A673 (cell line): ENCODE data around the gene OR4E2. TPM values are rescaled to one million over a fixed set of nuclear protein-coding genes. Genes with fewer than 3 reads are reported as not detected.

Experiments
- Bru-seq: library from RNA; stranded (reverse); fragments of 400-500 nt; gene quantifications from one replicate; lab custom pipeline; 2021; lab: Mats Ljungman, UMichigan
- BruChase-seq, 2 experiments: library from RNA; stranded (reverse); fragments of 400-500 nt; gene quantifications; one replicate each; lab custom pipeline; 2021; lab: Mats Ljungman, UMichigan
- BruUV-seq: library from RNA; stranded (reverse); fragments of 400-500 nt; replicated peaks from 2 replicates; lab custom pipeline; 2021; lab: Mats Ljungman, UMichigan
- CTCF ChIA-PET: fragments of 300-600 bp; sonication (Branson Sonifier 250); formaldehyde crosslinking; loops from one replicate; lab custom pipeline; 2022; ENCODE audit warnings: antibody characterized with exemption; lab: Charles Lee
- POLR2A ChIA-PET: fragments of 300-600 bp; sonication (Branson Sonifier 250); formaldehyde crosslinking; loops from one replicate; lab custom pipeline; 2022; ENCODE audit warnings: antibody characterized with exemption; ENCODE audit not compliant: low non-redundant PET; lab: Charles Lee
- DNase-seq: peaks from one replicate; pipeline ENCODE4 v3.0.0-alpha.2; 2015; ENCODE audit warnings: low spot score
- H3K27ac ChIP-seq: fragments of 200-600 bp; sonication (generic); 2 replicates; pipeline ENCODE4 v1.5.1; 2016; ENCODE audit warnings: mixed run types, low read depth, mild to moderate bottlenecking, mixed read lengths, antibody characterized with exemption, low read length; ENCODE audit not compliant: poor library complexity, severe bottlenecking
- H3K27me3 ChIP-seq: fragments of 200-600 bp; sonication (generic); replicated peaks from 2 replicates; pipeline ENCODE4 v1.6.1; 2017; ENCODE audit warnings: mixed run types, low read depth, mild to moderate bottlenecking, mixed read lengths, antibody characterized with exemption, low read length; ENCODE audit not compliant: insufficient read depth, poor library complexity
- H3K36me3 ChIP-seq: fragments of 200-600 bp; sonication (generic); 2 replicates; pipeline ENCODE4 v1.6.1; 2016; ENCODE audit warnings: mixed run types, mild to moderate bottlenecking, mixed read lengths, antibody characterized with exemption, low read length; ENCODE audit not compliant: insufficient read depth, poor library complexity, severe bottlenecking
- H3K4me1 ChIP-seq: fragments of 200-600 bp; sonication (generic); 2 replicates; pipeline ENCODE4 v1.6.1; 2017; ENCODE audit warnings: mixed run types, mild to moderate bottlenecking, mixed read lengths, antibody characterized with exemption, low read length; ENCODE audit not compliant: insufficient read depth, poor library complexity, severe bottlenecking
- H3K4me3 ChIP-seq: fragments of 200-600 bp; sonication (generic); 2 replicates; pipeline ENCODE4 v1.5.1; 2016; ENCODE audit warnings: low read depth, mixed run types, mild to moderate bottlenecking, mixed read lengths, low read length; ENCODE audit not compliant: poor library complexity, severe bottlenecking
- H3K9me3 ChIP-seq: fragments of 200-600 bp; sonication (generic); 2 replicates; pipeline ENCODE4 v1.6.1; 2016; ENCODE audit warnings: mixed run types, low read depth, mild to moderate bottlenecking, mixed read lengths, antibody characterized with exemption, low read length; ENCODE audit not compliant: poor library complexity, severe bottlenecking
- EZH2 ChIP-seq: fragments of 200-600 bp; sonication (generic); IDR thresholded peaks from 2 replicates; pipeline ENCODE4 v1.6.1; 2017; ENCODE audit warnings: borderline replicate concordance, low read depth, mild to moderate bottlenecking, mixed read lengths, antibody characterized with exemption, low read length; ENCODE audit not compliant: poor library complexity, severe bottlenecking
- intact Hi-C: fragments of 100-400 bp; cut with micrococcal nuclease; formaldehyde crosslinking; loops from one replicate; pipeline ENCODE4 v1.10.0; 2022; ENCODE audit not compliant: unreplicated experiment
- long read RNA-seq: library from polyadenylated mRNA; stranded (forward); transcript quantifications from one replicate; pipeline ENCODE4 v2.0.0, GENCODE V29; 2022
- total RNA-seq: library from RNA; stranded (reverse); gene quantifications from 2 replicates; pipeline ENCODE4 v1.2.3, GENCODE V29; 2021
- TF ChIP-seq, protein P1 (sequence below): fragments of 300-800, 200-600 bp; sonication (generic); conservative IDR thresholded peaks from 2 replicates; pipeline ENCODE4 v1.5.1; 2017; ENCODE audit warnings: low read depth, mild to moderate bottlenecking, antibody characterized with exemption, low read length, moderate library complexity, mixed read lengths

The OR4E2 gene
- 10.8 and 11.8 TPM in 2 replicates for total RNA-seq
- Bru-seq, nascent RNA, result percentile 99 among the genes with signal in this experiment
- percentile 99 among the genes with signal in this experiment for BruChase-seq, experiment 1, labeled RNA remaining after a 2-hour chase
- percentile 97 among the genes with signal in this experiment for BruChase-seq, experiment 2, labeled RNA remaining after a 6-hour chase
- long read RNA-seq, partial matches to known transcripts, result 7 of 51 reads
- long read RNA-seq, other reads (novel, unspliced or antisense), result 44 of 51 reads

- H3K27ac ChIP-seq, result peak within 1 kb of the TSS; percentile 100
- intact Hi-C loops, result no loop called here
- H3K4me3 ChIP-seq, result peak within 1 kb of the TSS; percentile 14
- peaks cover 59% of the 10 kb centered on the region for H3K36me3 ChIP-seq
- ChIA-PET CTCF (no interaction called here), POLR2A (no interaction called here)
- no peaks in the 10 kb centered on the region for H3K9me3 ChIP-seq
- DNase-seq, result no peak
- H3K27me3 ChIP-seq, result no peaks in the 10 kb centered on the region
- TF ChIP-seq EZH2, result no peak
- TF ChIP-seq, protein P1, sequence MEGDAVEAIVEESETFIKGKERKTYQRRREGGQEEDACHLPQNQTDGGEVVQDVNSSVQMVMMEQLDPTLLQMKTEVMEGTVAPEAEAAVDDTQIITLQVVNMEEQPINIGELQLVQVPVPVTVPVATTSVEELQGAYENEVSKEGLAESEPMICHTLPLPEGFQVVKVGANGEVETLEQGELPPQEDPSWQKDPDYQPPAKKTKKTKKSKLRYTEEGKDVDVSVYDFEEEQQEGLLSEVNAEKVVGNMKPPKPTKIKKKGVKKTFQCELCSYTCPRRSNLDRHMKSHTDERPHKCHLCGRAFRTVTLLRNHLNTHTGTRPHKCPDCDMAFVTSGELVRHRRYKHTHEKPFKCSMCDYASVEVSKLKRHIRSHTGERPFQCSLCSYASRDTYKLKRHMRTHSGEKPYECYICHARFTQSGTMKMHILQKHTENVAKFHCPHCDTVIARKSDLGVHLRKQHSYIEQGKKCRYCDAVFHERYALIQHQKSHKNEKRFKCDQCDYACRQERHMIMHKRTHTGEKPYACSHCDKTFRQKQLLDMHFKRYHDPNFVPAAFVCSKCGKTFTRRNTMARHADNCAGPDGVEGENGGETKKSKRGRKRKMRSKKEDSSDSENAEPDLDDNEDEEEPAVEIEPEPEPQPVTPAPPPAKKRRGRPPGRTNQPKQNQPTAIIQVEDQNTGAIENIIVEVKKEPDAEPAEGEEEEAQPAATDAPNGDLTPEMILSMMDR, result no peak
- BruUV-seq, result no TSS peak
- H3K4me1 ChIP-seq, result peaks cover 62% of the 10 kb centered on the region
Measured at GRCh38 chr14:21653331-21653885, at the start of gene OR4E2. Gene OR4E2 (plus strand): TSS chr14:21653835. CDS start chr14:21665083, 11,248 bp downstream.

- BruUV-seq, result no TSS peak
- intact Hi-C loops, result no loop called here
- CTCF ChIA-PET, result no interaction called here
Measured at GRCh38 chr14:21612324-21612723, 41.3 kb upstream of the OR4E2 start.

GRCh38 chr14:21614240-21614639 is 39.4 kb upstream of the OR4E2 start:
- H3K36me3 ChIP-seq, result no peaks in the 10 kb centered on the region
- CTCF ChIA-PET, result no interaction called here
- H3K4me3 ChIP-seq, result no peak overlapping the region
- intact Hi-C loops, result no loop called here
- H3K4me1 ChIP-seq, result no peaks in the 10 kb centered on the region
- POLR2A ChIA-PET, result no interaction called here
- no peak overlapping the region for H3K27ac ChIP-seq
- no peaks in the 10 kb centered on the region for H3K9me3 ChIP-seq
- TF ChIP-seq, protein P1, result no peak
- BruUV-seq, result no TSS peak
- DNase-seq, result no peak
- no peaks in the 10 kb centered on the region for H3K27me3 ChIP-seq

More at GRCh38 chr14:21612324-21612723, 41.3 kb upstream of the OR4E2 start:
- peak; percentile 22 for DNase-seq
- Histone ChIP-seq H3K4me3 (no peak overlapping the region), H3K27ac (no peak overlapping the region), H3K36me3 (no peaks in the 10 kb centered on the region), H3K4me1 (no peaks in the 10 kb centered on the region), H3K27me3 (no peaks in the 10 kb centered on the region), H3K9me3 (no peaks in the 10 kb centered on the region)
- no peak for TF ChIP-seq EZH2
- TF ChIP-seq, protein P1, result no peak
- POLR2A ChIA-PET, result no interaction called here
